GM18870 (cell line): ENCODE measurements around the gene SENP7.
"Not testable (repeated sequence)": the region's sequence is repeated elsewhere in the genome, so short reads cannot be mapped to it uniquely, and the experiment has no call there.

Experiments used
- ATAC-seq: cut with Tn5 transposase; IDR thresholded peaks from one replicate; pipeline ENCODE4 v1.9.1; 2021; ENCODE audit warnings: moderate library complexity; ENCODE audit not compliant: unreplicated experiment

Gene SENP7, protein sequence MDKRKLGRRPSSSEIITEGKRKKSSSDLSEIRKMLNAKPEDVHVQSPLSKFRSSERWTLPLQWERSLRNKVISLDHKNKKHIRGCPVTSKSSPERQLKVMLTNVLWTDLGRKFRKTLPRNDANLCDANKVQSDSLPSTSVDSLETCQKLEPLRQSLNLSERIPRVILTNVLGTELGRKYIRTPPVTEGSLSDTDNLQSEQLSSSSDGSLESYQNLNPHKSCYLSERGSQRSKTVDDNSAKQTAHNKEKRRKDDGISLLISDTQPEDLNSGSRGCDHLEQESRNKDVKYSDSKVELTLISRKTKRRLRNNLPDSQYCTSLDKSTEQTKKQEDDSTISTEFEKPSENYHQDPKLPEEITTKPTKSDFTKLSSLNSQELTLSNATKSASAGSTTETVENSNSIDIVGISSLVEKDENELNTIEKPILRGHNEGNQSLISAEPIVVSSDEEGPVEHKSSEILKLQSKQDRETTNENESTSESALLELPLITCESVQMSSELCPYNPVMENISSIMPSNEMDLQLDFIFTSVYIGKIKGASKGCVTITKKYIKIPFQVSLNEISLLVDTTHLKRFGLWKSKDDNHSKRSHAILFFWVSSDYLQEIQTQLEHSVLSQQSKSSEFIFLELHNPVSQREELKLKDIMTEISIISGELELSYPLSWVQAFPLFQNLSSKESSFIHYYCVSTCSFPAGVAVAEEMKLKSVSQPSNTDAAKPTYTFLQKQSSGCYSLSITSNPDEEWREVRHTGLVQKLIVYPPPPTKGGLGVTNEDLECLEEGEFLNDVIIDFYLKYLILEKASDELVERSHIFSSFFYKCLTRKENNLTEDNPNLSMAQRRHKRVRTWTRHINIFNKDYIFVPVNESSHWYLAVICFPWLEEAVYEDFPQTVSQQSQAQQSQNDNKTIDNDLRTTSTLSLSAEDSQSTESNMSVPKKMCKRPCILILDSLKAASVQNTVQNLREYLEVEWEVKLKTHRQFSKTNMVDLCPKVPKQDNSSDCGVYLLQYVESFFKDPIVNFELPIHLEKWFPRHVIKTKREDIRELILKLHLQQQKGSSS

DNA sequence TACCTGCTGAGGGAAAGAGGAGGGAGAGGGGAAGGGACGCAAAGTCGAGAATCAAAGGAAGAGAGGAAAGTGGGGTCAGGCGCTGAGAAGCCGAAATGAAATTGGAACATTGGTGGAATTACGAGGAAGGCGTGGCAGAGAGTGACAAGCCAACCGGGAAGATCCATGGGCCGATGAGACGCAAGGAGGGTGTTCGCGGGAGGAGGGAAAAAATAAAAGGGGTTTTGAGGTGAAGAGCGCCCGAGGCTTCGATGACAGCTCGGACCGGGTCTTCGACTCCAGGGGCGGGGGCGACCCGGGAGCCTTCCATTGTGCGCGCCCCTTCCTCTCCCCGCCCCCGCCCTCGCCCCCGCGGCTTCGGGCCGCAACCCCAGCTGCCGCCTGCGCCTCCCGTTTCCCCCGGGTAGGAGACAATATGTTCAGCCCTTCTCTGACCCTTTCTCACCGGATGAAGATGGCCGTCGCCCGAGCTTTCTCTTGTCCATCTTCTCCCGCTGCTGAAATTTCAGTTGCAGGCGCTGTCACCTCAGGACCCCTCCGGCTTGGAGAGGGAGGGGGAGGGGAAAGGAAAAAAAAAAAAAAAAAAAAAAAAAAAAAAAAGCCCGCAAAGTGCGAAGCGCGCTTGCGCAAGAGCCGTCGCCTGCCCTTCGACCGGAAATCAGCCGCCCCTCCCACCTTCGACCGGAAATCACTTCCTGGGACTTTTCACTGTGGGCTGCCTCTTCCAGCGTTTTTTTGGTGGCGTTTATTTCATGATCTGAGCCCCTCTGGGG is at the start of gene SENP7:
Gene SENP7 (minus strand): TSS at position 567 of the 773 bp plus-strand sequence. CDS start 82 bp downstream, at position 485.
- peak; percentile 43 for ATAC-seq

DNA sequence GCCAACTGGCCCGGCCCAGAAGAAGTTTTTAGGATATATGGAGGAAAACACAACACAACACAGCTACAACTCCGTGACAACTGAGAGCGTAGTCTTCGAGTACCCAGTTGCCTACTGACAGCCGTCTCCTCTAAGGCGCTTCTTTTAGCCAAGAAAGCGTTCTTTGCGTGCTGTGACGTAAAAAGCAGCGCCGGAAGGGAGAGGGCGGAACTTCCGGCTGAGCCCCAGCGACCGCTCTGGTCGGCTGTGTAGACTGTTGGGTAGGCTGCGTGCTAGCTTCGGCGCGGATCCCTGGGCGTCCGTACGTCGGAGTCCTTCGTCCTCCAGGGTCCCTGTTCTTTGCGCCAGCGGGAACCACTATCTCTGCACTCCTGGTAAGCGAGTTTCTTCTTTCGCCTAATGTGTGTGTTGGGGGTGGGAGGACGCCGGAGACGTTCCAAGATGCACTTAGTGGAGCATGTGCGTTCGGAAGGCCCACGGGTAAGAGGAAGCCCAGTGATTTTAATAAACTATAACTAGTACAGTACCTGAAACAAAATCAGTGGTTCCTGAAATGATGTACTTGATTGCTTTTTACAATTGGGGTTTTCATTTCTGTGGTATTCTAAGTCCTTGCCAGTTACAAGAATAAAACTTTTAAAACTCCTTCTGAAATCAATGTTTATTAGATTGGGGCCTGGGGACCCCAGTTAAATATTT is 48.8 kb upstream of the SENP7 start, which contains the start of gene TRMT10C:
Gene TRMT10C (plus strand): TSS at position 239 of the 699 bp plus-strand sequence. CDS start 2,914 bp downstream, outside the sequence.
- peak; percentile 98 for ATAC-seq

GRCh38 chr3:101556064-101556463 is 43.1 kb upstream of the SENP7 start:
- no peak for ATAC-seq

- not testable (repeated sequence) for ATAC-seq
Observed at GRCh38 chr3:101553381-101553780, 40.4 kb upstream of the SENP7 start.

- not testable (repeated sequence) for ATAC-seq
Observed at GRCh38 chr3:101551359-101552081, 38.5 kb upstream of the SENP7 start.

DNA sequence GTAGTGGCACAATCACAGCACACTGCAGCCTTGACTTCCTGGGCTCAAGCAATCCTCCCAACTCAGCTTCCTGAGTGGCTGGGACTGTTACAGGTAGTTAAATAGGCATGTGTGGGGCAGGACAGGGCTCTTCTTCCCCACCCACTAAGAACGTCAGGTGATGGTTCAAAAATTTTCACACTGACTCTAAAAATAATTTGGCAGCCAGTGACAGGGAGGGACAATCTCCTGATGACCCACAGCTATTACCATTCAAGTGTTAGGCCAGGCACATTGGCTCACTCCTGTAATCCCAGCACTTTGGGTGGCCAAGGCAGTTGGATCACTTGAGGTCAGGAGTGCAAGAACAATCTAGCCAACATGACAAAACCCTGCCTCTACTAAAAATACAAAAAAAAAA is 36.5 kb upstream of the SENP7 start:
- ATAC-seq = no peak

DNA sequence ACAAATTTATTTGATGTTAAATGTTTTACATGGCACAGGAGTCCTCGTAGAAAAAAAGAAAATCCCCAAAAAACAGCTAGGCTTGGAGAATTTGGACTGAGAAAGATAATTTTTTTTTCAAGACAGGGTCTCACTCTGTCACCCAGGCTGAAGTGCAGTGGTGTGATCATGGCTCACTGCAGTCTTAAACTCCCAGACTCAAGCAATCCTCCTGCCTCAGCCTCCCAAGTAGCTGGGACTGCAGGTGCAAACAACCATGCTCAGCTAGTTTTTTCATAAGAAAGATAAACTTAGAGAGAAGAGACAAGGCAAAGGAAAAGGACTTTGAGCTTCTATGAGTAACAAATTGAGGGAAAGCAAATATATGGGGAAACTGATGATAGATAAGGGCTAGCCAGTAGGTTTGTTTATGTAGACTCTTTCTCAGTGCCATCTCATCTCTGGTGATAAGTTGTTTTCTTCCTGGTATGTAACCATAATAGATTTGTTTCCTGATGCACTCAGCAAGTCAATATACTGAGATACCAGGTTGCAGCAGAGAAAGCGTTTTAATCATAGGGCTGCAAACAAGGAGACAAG is 35.6 kb upstream of the SENP7 start:
- ATAC-seq = no peak

GRCh38 chr3:101544161-101544850 is 31.3 kb upstream of the SENP7 start:
- ATAC-seq = no peak

GRCh38 chr3:101542957-101543356 is 29.9 kb upstream of the SENP7 start:
- no peak for ATAC-seq

GRCh38 chr3:101536955-101537354 is 23.9 kb upstream of the SENP7 start:
- not testable (repeated sequence) for ATAC-seq

- no peak for ATAC-seq
Observed at GRCh38 chr3:101536266-101536665, 23.3 kb upstream of the SENP7 start.

DNA sequence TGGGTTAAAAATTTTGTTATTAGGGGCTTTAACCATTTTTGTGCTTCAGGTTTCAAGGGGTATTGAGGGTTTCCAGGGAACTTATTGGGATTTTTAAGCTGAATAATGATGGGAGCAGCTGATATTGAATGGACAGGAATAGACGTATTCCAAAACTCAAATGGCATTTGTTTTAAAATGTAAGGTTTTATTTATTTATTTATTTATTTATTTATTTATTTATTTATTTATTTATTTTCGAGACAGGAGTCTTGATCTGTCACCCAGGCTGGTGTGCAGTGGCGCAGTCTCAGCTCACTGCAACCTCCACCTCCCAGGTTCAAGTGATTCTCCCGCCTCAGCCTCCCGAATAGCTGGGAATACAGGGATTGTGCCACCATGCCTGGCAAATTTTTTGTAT is 22.2 kb upstream of the SENP7 start:
- ATAC-seq = no peak

DNA sequence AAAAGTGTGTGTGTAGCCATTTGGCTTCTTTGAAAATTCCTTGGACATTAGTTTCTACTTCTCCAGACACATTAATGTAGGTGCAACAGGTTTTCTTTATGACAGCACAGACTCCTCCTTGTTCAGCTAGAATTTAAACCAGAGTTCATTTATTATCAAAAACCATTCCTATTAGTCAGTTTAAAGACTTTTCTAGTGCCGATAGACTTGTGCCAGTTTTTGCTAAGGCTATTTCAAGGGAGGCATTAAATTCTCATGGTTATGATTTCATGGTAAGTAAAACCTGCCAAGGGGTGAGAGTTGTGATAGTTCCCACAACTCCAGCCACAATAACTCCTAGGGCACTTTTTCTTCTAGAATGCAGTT is 20.6 kb upstream of the SENP7 start:
- ATAC-seq = no peak

DNA sequence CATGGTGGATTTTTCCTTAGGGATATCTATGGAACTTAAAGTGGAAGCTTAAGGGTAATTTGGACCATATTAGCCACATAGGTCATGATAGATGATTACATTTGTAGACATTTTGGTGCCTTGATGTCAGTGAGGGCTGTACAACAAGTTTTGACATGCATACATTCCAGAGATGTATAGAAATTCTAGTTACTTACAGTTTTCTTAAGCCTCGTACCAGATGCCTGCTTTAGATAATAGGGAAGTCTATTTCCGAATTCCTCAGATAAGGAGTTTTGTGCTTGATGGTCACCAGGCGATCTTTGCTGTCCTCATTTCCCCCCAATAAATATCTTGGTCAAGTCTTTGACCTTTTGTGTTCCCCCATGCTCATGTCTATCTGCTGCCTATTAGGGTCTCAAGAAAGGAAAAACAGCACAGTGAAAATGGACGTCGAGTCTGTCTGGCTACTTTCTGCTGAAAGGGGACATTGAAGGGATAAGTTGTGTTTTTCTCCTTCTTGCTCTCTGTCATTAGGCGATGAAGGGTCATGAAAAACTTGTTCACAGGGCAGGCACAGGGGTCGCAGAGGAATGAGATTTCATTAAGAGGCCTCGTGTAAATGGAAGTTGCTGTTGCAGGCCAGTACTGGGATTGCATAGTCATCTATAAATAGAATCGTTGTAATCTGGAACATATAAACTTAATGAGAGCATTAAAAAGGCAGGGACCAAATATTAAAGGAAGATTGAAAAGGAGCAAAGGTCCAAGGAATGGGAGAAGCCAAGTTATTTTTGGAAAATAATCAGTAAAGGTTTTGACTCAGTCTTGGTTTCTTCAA is 20.0 kb upstream of the SENP7 start:
- no peak for ATAC-seq

- ATAC-seq = no peak
Observed at GRCh38 chr3:101531473-101532086, 18.6 kb upstream of the SENP7 start.

GRCh38 chr3:101530686-101531047 is 17.7 kb upstream of the SENP7 start:
- no peak for ATAC-seq
